B cell (primary cell): ENCODE results near the gene SUOX.

Experiments
- EZH2 ChIP-seq: IDR thresholded peaks from 2 replicates; pipeline ENCODE4 v1.6.1; 2012; ENCODE audit warnings: borderline replicate concordance, low read depth, mild to moderate bottlenecking, moderate library complexity, low read length; ENCODE audit not compliant: insufficient read depth, poor library complexity, severe bottlenecking
- TF ChIP-seq, protein P1 (sequence below): fragments of 200-600 bp; IDR thresholded peaks from one replicate; pipeline ENCODE4 v1.8.0; 2022; ENCODE audit warnings: antibody characterized with exemption, mild to moderate bottlenecking

DNA sequence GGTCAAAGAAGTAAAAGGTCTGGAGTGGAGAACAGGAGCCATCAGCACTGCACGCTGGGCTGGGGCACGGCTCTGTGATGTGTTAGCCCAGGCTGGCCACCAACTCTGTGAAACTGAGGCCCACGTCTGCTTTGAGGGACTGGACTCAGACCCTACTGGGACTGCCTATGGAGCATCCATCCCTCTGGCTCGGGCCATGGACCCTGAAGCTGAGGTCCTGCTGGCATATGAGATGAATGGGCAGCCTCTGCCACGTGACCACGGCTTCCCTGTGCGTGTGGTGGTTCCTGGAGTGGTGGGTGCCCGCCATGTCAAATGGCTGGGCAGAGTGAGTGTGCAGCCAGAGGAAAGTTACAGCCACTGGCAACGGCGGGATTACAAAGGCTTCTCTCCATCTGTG is 7.1 kb downstream of the SUOX start:
- TF ChIP-seq, protein P1, sequence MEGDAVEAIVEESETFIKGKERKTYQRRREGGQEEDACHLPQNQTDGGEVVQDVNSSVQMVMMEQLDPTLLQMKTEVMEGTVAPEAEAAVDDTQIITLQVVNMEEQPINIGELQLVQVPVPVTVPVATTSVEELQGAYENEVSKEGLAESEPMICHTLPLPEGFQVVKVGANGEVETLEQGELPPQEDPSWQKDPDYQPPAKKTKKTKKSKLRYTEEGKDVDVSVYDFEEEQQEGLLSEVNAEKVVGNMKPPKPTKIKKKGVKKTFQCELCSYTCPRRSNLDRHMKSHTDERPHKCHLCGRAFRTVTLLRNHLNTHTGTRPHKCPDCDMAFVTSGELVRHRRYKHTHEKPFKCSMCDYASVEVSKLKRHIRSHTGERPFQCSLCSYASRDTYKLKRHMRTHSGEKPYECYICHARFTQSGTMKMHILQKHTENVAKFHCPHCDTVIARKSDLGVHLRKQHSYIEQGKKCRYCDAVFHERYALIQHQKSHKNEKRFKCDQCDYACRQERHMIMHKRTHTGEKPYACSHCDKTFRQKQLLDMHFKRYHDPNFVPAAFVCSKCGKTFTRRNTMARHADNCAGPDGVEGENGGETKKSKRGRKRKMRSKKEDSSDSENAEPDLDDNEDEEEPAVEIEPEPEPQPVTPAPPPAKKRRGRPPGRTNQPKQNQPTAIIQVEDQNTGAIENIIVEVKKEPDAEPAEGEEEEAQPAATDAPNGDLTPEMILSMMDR = no peak
- no peak for TF ChIP-seq EZH2
